Measurements from ENCODE around the gene POLN.

Gene POLN

GRCh38 chr4:2262145-2262943 is 20.4 kb upstream of the POLN start:
- DNase-seq, result peak; percentile 92

DNA sequence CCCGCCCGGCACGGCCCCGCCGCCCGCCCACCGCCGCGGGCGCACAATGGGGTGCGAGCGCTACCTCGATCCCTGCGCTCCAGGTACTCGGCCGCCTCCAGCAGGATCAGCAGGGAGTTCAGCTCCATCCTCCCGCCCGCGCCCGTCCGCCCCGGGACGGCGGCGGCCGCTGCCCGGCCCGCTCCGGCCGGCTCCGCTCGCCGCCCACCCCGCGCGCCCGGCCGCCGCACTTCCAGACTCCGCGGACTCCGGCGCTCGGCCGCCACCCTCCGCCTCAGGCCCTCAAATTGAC is 19.9 kb upstream of the POLN start, which contains the start of gene MXD4:
Gene MXD4, minus strand, starts transcription at position 257 of the 292 bp plus-strand sequence. Its CDS starts 129 bp downstream, at position 128.
- no peak for DNase-seq

DNA sequence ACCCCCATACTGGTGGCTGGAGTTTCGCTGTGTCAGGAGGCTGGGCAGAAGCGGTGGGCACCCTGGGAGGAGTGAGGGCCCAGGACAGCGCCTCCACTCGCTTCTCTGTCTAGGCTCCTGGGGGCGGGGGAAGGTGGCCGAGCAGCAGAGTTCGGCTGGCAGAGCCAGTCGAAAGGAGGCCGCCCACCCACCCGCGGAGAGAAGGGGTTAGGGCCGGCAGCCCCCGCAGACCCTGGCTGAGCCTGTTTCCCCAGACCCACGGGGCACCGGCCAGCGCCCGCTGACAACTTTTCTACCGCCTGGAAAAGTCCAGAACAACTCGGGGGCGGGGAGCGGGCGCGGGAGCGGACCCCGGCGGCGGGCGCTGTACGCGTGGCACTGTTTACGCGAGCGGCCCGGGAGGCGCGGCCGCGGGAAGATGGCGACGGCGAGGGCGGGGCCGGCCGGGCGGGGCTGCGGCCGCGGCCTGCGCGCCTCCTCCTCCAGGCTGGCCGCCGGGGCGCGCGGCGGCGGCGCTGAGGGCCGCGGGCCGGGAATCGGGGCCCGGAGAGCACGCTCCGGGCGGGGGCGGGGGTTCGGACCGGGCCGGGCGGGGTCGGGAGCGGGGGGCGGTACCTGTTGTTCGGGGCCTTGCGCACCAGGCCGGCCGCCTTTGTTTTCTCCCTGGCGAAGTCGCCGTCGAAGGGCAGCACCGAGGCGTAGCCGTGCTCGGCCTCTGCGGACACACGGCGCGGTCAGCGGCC is 19.4 kb upstream of the POLN start:
- DNase-seq, result no peak

DNA sequence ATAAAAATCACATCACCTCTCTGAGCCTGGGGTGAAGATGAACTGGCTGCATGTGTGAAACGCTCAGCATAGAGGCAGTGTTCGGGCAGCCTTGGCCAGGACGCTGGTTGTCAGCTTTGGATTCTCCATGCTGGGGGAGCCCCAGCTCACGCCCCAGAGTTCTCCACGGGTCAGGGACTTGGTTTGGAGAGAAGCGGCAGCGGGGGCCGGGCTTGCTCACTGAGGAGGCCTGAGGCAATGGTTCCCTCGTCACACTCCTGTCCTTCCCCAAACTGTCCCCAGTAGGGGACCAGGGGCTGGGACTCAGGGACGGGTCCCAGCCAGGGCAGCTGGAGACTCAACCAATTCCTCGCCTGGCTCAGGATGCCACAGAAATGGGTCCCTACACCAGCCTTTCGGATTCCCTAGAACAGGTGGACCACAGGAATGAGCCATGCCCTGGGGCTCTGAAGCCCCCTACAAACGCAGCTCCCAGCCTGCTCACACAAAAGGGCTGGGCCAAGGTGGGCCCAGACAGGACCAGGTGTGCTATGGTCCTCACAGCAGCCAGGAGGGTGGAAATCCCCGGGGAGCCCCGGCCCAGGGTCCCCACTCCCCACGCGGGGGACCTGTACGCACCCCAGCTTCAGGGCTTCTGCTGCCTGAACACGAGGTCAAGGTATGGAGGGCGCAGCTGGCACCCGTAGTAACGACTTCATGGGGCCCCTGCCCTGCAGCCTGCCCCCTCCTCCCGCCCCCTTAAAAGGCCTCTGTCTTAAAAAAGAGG is 18.6 kb upstream of the POLN start:
- no peak for DNase-seq

DNA sequence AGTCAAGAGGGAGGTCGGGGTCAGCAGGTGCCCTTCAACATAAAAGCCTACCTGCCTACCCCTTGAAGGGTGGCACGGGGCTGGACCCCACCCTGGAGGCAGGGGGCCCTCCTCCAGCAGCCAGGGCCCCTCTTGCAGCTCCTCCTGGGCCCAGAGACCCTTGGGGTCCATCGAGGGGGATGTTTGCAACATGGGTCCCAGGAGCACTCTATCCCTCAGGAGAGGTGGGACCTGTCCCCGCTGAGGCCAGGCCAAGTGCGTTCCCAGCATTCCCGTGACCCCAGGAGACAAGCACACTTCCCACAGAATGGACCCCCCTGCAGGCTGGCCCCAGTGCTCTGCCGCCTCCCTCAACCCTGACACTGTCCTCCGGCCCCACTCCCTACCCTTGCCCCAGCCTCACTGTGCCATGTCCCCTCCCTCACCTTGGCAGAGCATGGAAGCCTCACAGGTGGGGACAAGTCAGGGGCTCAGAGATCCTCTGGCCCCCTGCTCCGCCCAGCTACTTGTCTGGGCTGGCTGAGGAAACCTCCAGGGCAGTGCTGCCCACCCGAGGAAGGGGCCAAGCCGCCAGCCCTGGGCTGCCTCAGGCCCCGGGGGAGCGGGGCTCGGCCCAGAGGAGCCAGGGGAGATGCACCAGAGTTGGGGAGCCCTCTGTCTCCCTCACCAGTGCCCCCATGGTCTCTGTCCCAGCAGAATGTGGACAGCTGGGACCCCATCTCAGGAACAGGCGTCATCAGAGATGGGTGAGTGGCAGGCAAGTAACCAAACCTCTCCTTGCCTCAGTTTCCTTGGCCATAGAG is 17.8 kb upstream of the POLN start:
- no peak for DNase-seq

DNA sequence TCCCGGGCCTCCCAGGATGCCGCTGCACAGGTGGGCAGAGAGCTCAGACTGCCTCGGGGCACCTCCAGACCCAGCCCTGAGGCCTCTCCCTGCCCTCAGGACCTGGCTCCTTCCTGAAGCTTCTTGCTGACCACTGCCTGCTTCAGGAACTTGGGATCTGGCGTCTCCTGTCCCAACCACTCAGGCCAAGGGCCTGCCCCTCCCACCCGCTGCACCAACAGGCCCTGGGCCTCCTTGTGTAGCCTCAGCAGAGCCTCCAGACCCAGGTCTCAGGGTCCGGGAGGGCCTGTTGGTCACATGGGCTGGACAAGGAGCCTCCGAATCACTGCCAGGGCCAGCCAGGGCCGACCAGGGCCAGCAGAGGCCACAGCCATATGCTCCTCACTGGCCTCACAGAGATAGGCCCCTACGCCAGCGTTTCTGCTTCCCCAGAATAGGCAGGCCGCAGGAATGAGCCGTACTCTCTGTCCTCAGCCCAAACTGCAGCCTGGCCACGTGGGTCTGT is 17.2 kb upstream of the POLN start:
- no peak for DNase-seq

DNA sequence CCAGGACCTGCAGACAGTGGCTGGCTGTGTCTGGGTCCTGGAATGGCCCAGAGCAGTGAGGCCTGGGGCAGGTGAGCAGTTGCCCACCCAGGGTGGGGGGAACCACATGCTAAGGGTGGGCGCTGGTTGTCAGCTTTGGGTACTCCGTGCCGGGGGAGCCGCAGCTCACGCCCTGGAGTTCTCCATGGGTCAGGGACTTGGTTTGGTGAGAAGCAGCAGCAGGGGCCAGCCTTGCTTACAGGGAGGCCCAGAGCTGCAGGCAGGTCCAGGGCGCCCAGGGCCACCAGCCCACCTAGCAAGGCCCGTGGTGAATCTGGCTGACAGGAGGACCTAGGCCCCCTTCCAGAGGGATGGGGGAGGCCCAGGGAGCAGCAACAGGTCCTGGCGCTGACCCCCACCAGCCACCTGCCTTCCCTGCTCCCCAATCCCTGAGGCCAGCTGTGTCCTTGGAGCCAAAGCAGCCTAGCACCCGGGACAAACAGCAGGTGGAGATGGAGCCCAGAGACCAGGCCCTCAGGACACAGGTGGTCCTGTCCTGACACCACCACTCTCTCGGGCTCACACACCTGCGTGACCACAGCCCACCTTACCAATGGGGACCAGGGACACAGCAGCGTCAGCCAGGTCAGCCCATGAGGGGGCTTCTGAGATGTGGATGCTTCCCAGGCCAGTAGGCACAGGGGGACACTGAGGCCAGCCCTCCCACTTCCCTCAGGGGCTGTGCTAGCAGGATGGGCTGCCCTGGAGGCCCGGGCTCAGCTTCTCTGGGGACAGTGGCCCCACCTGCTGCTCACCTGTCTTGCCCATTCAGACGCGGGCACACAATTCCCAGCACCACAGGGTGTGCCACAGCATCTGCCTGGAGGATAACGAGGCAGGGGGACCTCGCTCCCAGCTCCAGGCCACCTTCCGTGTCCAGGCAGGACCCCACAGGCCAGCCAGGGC is 16.4 kb upstream of the POLN start:
- no peak for DNase-seq

GRCh38 chr4:2257361-2258081 is 15.6 kb upstream of the POLN start:
- DNase-seq, result no peak

DNA sequence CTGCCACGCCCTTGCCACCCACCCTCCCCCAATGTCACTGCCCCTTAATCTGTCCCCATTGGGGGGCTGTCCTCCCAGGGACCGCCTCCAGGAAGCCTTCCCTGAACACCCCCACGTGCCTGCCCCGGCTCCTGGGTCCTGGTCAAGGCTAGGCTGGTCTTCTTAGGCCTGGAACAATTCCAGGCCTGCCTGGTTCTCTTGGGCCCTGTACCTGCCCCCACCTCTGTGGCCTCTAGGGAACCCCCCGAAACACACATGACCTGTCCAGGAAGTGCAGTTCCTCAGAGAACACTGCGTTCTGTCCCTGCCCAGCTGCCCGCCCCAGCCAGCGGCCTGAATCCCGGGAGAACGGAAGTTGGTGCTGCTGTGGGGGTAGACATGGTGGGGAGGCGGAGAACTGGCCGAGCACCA is 14.9 kb upstream of the POLN start:
- DNase-seq, result no peak

- DNase-seq, result no peak
These were observed 14.3 kb upstream of the POLN start for GRCh38 chr4:2256156-2256731.

DNA sequence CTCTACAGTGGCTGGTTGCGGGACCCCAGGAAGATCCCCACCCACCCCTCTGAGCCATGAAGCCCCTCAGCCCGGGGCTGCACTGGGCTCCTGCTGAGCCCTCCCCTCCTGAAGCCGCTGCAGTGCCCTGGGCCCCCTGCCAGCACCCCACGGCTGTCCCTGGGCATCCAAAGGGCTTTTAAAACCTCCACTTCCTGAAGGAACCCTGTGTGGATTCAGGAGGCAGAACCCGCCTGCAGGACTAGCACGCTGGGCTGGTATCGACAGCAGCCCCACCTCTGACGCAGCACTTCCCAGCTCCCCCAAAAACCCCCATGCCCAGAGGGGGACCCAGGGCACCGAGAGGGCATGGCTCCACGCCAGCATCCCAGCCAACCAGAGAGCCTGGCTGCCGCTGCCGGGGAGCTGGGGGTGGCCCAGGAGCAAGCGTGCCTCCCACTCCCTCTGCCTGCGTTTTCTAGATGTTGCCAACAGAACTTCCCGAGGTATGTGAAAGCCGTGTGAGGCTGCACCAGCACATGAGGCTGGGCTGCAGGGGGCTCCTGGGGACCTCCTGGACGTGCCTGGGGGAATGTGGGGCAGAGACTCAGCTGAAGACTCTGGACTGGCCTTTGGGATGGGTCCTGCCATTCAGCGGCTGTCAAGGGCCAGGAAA is 13.7 kb upstream of the POLN start:
- no peak for DNase-seq

DNA sequence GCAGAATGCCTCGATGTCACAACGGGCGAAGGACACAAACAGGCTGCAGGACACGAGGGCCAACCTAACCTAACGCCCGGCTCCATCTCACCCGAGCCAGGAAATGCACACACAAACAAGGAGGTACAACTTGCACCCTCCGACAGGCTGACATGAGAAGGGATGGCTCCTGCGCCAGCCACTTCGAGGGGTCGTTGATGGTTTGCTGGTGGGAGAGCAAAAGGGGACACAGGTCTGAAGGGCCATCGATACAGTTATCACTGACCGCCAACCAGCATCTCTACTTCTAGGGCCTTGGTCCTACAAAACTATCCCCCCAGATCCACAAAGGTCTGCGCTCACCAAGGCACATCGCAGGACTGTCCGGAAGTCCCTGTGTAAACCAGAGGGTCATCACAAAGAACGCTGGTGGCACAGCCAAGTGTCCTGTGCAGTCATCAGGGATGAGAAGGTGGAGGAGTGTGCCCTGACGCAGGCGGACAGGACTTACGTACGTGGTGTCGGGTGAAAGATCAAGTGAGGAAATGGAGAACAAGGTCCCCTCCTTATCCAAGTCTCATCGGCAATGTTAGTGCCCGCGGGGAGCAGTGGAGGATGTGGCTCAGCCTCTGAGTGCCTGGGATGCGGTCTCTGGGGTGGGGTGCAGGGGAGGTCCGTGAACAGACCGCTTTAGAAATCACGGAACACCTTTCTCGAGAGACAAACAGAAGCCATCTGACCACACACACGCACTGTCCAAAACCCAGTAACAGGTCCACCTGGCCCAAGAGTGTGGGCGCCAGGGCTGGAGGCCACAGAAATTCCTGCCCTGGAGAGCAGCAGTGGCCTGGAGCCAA is 13.0 kb upstream of the POLN start:
- DNase-seq, result no peak

GRCh38 chr4:2253160-2254084 is 11.5 kb upstream of the POLN start:
- no peak for DNase-seq

GRCh38 chr4:2252530-2253091 is 10.7 kb upstream of the POLN start:
- no peak for DNase-seq

- no peak for DNase-seq
These were observed 10.0 kb upstream of the POLN start for GRCh38 chr4:2251795-2252529.

GRCh38 chr4:2251073-2251794 is 9.3 kb upstream of the POLN start:
- DNase-seq, result no peak

Measured in NCI-H2171 treated with DMSO at 0.1 percent for 48 hours (cell line).